Measurements from ENCODE around the gene DNER. TPM values are rescaled to one million over a fixed set of nuclear protein-coding genes. Genes with fewer than 3 reads are reported as not detected.
"Not testable (repeated sequence)": the region's sequence is repeated elsewhere in the genome, so short reads cannot be mapped to it uniquely, and the experiment has no call there.

The DNER gene
- polyA plus RNA-seq, 6 donors from 2014 or later = not detected

DNA sequence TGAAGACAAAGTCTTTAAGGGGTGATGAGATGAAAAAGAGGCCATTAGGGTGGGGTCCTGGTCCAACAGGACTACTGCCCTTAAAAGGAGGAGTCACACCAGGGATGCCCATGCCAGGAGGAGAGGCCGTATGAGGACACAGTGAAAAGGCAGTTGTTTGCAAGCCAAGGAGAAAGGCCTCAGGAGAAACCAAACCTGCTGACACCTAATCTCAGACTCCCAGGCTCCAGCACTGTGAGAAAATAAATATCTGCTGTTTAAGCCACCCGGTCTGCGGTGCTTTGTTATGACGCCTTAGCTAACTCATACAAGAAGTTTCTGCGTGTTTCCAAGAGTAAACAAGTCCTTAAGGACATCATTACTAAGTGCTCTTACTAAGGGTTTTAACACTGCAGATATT is 93.6 kb downstream of the DNER start:
- DNase-seq = no peak
- no peak for ATAC-seq (ENCODE audit: low read depth in 2 of 2)
- Mint-ChIP-seq H3K4me1 (peaks cover 0 to 4% (median 0%) of the 10 kb centered on the region in 3 donors), H3K27ac (no peak overlapping the region), H3K36me3 (no peaks in the 10 kb centered on the region), H3K9me3 (peaks cover 0 to 14% (median 0%) of the 10 kb centered on the region in 7 donors), H3K4me3 (no peak overlapping the region), H3K27me3 (peaks cover 4 to 35% (median 11%) of the 10 kb centered on the region in 3 donors)

DNA sequence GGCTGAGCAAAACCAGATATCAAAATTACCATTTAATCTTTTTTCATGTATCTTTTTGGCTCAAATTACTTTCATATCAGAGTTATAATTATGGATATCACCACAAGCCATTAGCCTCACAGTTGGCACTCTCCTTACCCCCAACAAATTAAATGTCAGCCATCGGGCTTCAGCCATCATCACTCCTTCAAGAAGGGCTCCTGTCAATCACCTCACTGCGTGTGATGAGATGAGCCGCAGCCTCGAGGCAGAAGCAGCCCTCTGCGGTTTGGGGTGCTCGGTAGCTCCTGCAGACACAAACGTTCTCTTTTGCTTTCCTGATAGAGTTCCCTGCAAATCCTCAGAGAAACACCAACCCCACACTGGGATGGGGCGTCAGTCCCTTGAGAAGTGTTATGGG is 94.1 kb downstream of the DNER start:
- peaks cover 0 to 4% (median 0%) of the 10 kb centered on the region in 3 donors for H3K4me1 Mint-ChIP-seq
- no peak for DNase-seq
- peaks cover 4 to 32% (median 9%) of the 10 kb centered on the region in 3 donors for H3K27me3 Mint-ChIP-seq
- no peaks in the 10 kb centered on the region for H3K36me3 Mint-ChIP-seq
- H3K27ac Mint-ChIP-seq = no peak overlapping the region
- no peak overlapping the region for H3K4me3 Mint-ChIP-seq
- no peak for ATAC-seq (ENCODE audit: low read depth in 2 of 2)
- H3K9me3 Mint-ChIP-seq = peaks cover 0 to 14% (median 0%) of the 10 kb centered on the region in 7 donors

GRCh38 chr2:229616433-229616832 is 97.9 kb downstream of the DNER start:
- Mint-ChIP-seq H3K9me3 (peaks cover 0 to 3% (median 0%) of the 10 kb centered on the region in 7 donors), H3K27ac (no peak overlapping the region), H3K27me3 (peaks cover 4 to 9% (median 4%) of the 10 kb centered on the region in 3 donors), H3K4me3 (no peak overlapping the region), H3K4me1 (peaks cover 0 to 4% (median 0%) of the 10 kb centered on the region in 3 donors), H3K36me3 (no peaks in the 10 kb centered on the region)
- no peak for DNase-seq
- ATAC-seq (ENCODE audit: low read depth in 2 of 2) = no peak

DNA sequence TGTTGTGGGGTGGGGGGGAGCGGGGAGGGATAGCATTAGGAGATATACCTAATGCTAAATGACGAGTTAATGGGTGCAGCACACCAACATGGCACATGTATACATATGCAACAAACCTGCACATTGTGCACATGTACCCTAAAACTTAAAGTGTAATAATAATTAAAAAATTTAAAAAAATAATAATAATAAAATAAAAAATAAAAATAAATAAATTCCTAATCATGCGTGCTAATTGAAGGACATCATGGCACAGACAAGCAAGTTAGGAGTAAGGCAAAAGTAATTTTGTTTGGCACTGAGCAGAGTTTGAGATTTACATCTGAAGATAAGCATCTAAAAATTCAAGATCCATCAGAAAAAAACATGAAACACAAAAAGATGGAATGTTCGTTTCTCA is 100.3 kb downstream of the DNER start:
- not testable (repeated sequence) for H3K9me3 Mint-ChIP-seq; H3K4me1 Mint-ChIP-seq; H3K4me3 Mint-ChIP-seq; H3K27me3 Mint-ChIP-seq; ATAC-seq (ENCODE audit: low read depth in 2 of 2); H3K27ac Mint-ChIP-seq; DNase-seq; H3K36me3 Mint-ChIP-seq

GRCh38 chr2:229612384-229612971 is 101.9 kb downstream of the DNER start:
- Mint-ChIP-seq H3K4me1 (no peaks in the 10 kb centered on the region), H3K27me3 (peaks cover 0 to 9% (median 4%) of the 10 kb centered on the region in 3 donors), H3K9me3 (no peaks in the 10 kb centered on the region), H3K36me3 (no peaks in the 10 kb centered on the region), H3K27ac (no peak overlapping the region), H3K4me3 (no peak overlapping the region)
- ATAC-seq (ENCODE audit: low read depth in 2 of 2) = no peak
- DNase-seq = no peak

DNA sequence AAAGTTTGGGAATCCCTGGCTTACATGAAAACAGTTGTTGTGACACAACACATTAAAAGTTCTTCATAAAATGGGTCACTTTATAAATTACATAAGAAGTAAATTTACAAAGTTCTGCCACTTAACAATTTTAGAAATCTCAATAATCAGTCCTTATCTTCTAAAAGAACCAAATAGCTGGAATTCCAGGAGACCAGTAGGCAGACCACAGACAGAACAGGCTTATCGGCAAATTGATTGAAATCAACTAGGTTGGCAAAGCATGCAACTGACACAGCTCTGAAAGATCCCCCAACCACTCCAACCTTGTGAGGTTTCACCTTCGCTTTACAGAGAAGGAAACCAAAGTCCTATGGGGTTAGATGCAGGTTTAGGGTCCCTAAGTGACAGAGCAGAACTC is 103.0 kb downstream of the DNER start:
- DNase-seq (no peak), ATAC-seq (ENCODE audit: low read depth in 2 of 2) (no peak)
- Mint-ChIP-seq H3K27me3 (peaks cover 0 to 9% (median 8%) of the 10 kb centered on the region in 3 donors), H3K4me3 (no peak overlapping the region), H3K27ac (no peak overlapping the region), H3K4me1 (no peaks in the 10 kb centered on the region), H3K36me3 (no peaks in the 10 kb centered on the region), H3K9me3 (no peaks in the 10 kb centered on the region)

GRCh38 chr2:229610872-229611271 is 103.5 kb downstream of the DNER start:
- no peaks in the 10 kb centered on the region for H3K4me1 Mint-ChIP-seq
- DNase-seq (no peak), ATAC-seq (ENCODE audit: low read depth in 2 of 2) (no peak)
- H3K9me3 Mint-ChIP-seq = no peaks in the 10 kb centered on the region
- H3K36me3 Mint-ChIP-seq = no peaks in the 10 kb centered on the region
- H3K4me3 Mint-ChIP-seq = no peak overlapping the region
- peaks cover 0 to 9% (median 8%) of the 10 kb centered on the region in 3 donors for H3K27me3 Mint-ChIP-seq
- no peak overlapping the region for H3K27ac Mint-ChIP-seq

GRCh38 chr2:229610333-229610732 is 104.0 kb downstream of the DNER start:
- no peak for ATAC-seq (ENCODE audit: low read depth in 2 of 2)

DNA sequence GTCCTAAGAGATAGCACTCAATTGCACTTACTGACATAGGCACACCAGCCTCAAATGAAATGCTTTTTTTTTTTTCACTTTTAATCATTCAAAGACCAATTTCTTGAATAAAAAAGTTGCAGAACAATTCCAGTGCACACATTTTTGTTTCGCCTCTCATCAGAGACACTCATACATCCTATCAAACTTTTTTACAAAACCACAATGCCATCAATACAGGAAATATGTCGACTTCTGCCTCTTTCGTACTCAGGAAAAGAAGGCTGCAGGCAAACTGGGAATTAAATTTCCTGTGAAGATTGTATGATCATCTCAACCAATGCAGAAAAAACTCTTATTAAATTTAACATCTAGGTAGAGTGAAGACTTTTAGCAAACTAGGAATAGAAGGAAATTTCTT is 112.4 kb downstream of the DNER start:
- no peaks in the 10 kb centered on the region for H3K4me1 Mint-ChIP-seq
- no peak overlapping the region for H3K27ac Mint-ChIP-seq
- DNase-seq (no peak), ATAC-seq (ENCODE audit: low read depth in 2 of 2) (no peak)
- H3K36me3 Mint-ChIP-seq = no peaks in the 10 kb centered on the region
- H3K27me3 Mint-ChIP-seq = peaks cover 8 to 19% (median 9%) of the 10 kb centered on the region in 3 donors
- no peak overlapping the region for H3K4me3 Mint-ChIP-seq
- H3K9me3 Mint-ChIP-seq = peaks cover 0 to 3% (median 2%) of the 10 kb centered on the region in 7 donors

More at GRCh38 chr2:229610333-229610732, 104.0 kb downstream of the DNER start:
- Mint-ChIP-seq H3K4me3 (no peak overlapping the region), H3K27ac (no peak overlapping the region), H3K36me3 (no peaks in the 10 kb centered on the region), H3K27me3 (peaks cover 0 to 9% (median 8%) of the 10 kb centered on the region in 3 donors), H3K4me1 (no peaks in the 10 kb centered on the region), H3K9me3 (no peaks in the 10 kb centered on the region)
- no peak for DNase-seq

DNA sequence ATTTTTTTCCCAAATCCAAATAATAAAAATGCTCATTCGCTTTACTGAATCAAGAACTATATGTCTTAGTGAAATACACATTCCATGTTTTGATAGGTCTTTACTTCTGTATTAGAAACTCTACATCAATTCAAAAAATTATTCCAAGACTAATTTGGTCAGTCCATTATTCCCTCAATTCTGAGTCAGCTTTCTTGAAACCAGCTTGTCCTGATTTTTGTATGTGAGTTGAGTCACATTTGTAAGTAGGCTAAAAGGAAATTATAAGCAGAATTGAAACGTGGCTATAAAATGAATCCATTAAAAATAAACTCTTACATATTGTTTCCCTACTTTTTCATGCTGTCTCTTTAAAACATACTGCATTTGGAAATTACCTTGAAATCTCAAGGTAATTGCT is 113.0 kb downstream of the DNER start:
- Mint-ChIP-seq H3K27me3 (peaks cover 8 to 19% (median 9%) of the 10 kb centered on the region in 3 donors), H3K27ac (no peak overlapping the region), H3K9me3 (peaks cover 0 to 4% (median 2%) of the 10 kb centered on the region in 7 donors), H3K4me3 (no peak overlapping the region), H3K36me3 (no peaks in the 10 kb centered on the region), H3K4me1 (no peaks in the 10 kb centered on the region)
- no peak for DNase-seq
- ATAC-seq (ENCODE audit: low read depth in 2 of 2) = no peak

- Mint-ChIP-seq H3K36me3 (no peaks in the 10 kb centered on the region), H3K4me3 (no peak overlapping the region), H3K27ac (no peak overlapping the region), H3K27me3 (peaks cover 4 to 18% (median 15%) of the 10 kb centered on the region in 3 donors), H3K4me1 (no peaks in the 10 kb centered on the region), H3K9me3 (peaks cover 0 to 4% (median 1%) of the 10 kb centered on the region in 7 donors)
- no peak for ATAC-seq (ENCODE audit: low read depth in 2 of 2)
- DNase-seq = no peak
Observed at GRCh38 chr2:229598227-229598626, 116.1 kb downstream of the DNER start.

- Mint-ChIP-seq H3K4me3 (no peak overlapping the region), H3K27ac (no peak overlapping the region), H3K36me3 (no peaks in the 10 kb centered on the region), H3K27me3 (peaks cover 0 to 19% (median 16%) of the 10 kb centered on the region in 3 donors), H3K9me3 (peaks cover 0 to 4% (median 0%) of the 10 kb centered on the region in 7 donors), H3K4me1 (no peaks in the 10 kb centered on the region)
- DNase-seq (no peak), ATAC-seq (ENCODE audit: low read depth in 2 of 2) (no peak)
Observed at GRCh38 chr2:229596796-229597195, 117.6 kb downstream of the DNER start.

DNA sequence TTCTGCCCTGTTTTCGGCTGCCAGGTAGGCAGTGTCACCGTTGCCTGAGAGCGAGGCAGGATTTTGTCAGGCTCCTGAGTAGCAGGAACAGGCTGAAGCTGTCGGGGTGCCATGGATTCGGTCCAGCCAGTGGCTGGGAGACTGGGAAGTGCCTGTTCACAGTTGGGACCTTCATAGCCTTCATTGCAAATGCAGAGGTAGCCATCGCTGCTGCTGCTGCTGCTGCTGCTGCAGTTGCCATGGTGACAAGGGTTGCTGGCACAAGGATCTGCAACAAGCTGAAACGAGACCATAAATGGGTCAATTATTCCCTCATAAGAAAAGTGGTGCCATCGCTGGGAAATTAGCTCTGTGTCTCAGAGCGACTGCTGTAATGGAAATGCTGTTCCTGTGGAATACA is 122.7 kb downstream of the DNER start:
- ATAC-seq (ENCODE audit: low read depth in 2 of 2) = no peak
- Mint-ChIP-seq H3K9me3 (peaks cover 0 to 4% (median 0%) of the 10 kb centered on the region in 7 donors), H3K27me3 (peaks cover 12 to 20% (median 13%) of the 10 kb centered on the region in 3 donors), H3K4me3 (no peak overlapping the region), H3K27ac (peak overlapping the region in 1 of 6 donors; percentile 15), H3K36me3 (no peaks in the 10 kb centered on the region), H3K4me1 (peaks cover 0 to 4% (median 0%) of the 10 kb centered on the region in 3 donors)
- DNase-seq = no peak

Measured in naive B cell (primary cell).